GM23338 (cell line): ENCODE measurements around the gene PTPRN2. TPM values are rescaled to one million over a fixed set of nuclear protein-coding genes. Genes with fewer than 3 reads are reported as not detected.

Source experiments
- ATAC-seq: fragments of 200-7000 bp; cut with Tn5 transposase; 3 replicates; pipeline ENCODE4 v1.9.1; 2020
- DNase-seq: peaks from one replicate; pipeline ENCODE4 v3.0.0-alpha.2; 2015; ENCODE audit warnings: low spot score
- H2AFZ ChIP-seq: fragments of 200-600 bp; sonication (generic); 2 replicates; pipeline ENCODE4 v1.8.0; 2016; ENCODE audit warnings: antibody characterized with exemption, mild to moderate bottlenecking, moderate library complexity
- H3F3A ChIP-seq: fragments of 200-600 bp; sonication (generic); replicated peaks from 2 replicates; pipeline ENCODE4 v1.8.0; 2017; ENCODE audit warnings: antibody characterized with exemption, mixed run types, low read depth
- H3K27ac ChIP-seq: fragments of 200-600 bp; sonication (generic); 2 replicates; pipeline ENCODE4 v1.6.1; 2016; ENCODE audit warnings: low read depth
- H3K27me3 ChIP-seq: fragments of 200-600 bp; sonication (generic); 2 replicates; pipeline ENCODE4 v1.8.0; 2016; ENCODE audit warnings: mild to moderate bottlenecking, mixed run types, moderate library complexity; ENCODE audit not compliant: insufficient read depth
- H3K36me3 ChIP-seq: fragments of 200-600 bp; sonication (generic); 2 replicates; pipeline ENCODE4 v1.8.0; 2016; ENCODE audit warnings: mild to moderate bottlenecking; ENCODE audit not compliant: insufficient read depth
- H3K4me1 ChIP-seq: fragments of 200-600 bp; sonication (generic); 2 replicates; pipeline ENCODE4 v1.8.0; 2016; ENCODE audit warnings: mild to moderate bottlenecking, moderate library complexity; ENCODE audit not compliant: insufficient read depth
- H3K4me2 ChIP-seq: fragments of 200-600 bp; sonication (generic); 2 replicates; pipeline ENCODE4 v1.7.1; 2017; ENCODE audit warnings: mixed run types
- H3K4me3 ChIP-seq: fragments of 200-600 bp; sonication (generic); 2 replicates; pipeline ENCODE4 v1.6.1; 2016; ENCODE audit warnings: mixed run types
- H3K79me2 ChIP-seq: fragments of 200-600 bp; sonication (generic); replicated peaks from 2 replicates; pipeline ENCODE4 v1.8.0; 2017; ENCODE audit warnings: mild to moderate bottlenecking; ENCODE audit not compliant: insufficient read depth
- H3K9me2 ChIP-seq: fragments of 200-600 bp; sonication (generic); 2 replicates; pipeline ENCODE4 v1.8.0; 2017; ENCODE audit not compliant: insufficient read depth
- H4K20me1 ChIP-seq: fragments of 200-600 bp; sonication (generic); replicated peaks from 2 replicates; pipeline ENCODE4 v1.8.0; 2017; ENCODE audit warnings: mild to moderate bottlenecking; ENCODE audit not compliant: insufficient read depth
- H3K27ac Mint-ChIP-seq: 2 replicates; pipeline ENCODE4 v1.8.0; 2020; ENCODE audit warnings: inconsistent platforms, mild to moderate bottlenecking, moderate library complexity, mixed read lengths
- H3K27me3 Mint-ChIP-seq: 3 replicates; pipeline ENCODE4 v1.8.0; 2022; ENCODE audit warnings: low read depth, mild to moderate bottlenecking, moderate library complexity, mixed read lengths, inconsistent platforms; ENCODE audit not compliant: insufficient read depth, poor library complexity
- H3K36me3 Mint-ChIP-seq: 3 replicates; pipeline ENCODE4 v1.8.0; 2021; ENCODE audit warnings: low read depth, mild to moderate bottlenecking, inconsistent platforms, moderate library complexity, mixed read lengths
- H3K4me1 Mint-ChIP-seq: 3 replicates; pipeline ENCODE4 v1.8.0; 2020; ENCODE audit warnings: mild to moderate bottlenecking, inconsistent platforms, mixed read lengths
- H3K4me3 Mint-ChIP-seq: 3 replicates; pipeline ENCODE4 v1.8.0; 2021; ENCODE audit warnings: moderate library complexity, mild to moderate bottlenecking, inconsistent platforms, mixed read lengths
- H3K9me3 Mint-ChIP-seq: 3 replicates; pipeline ENCODE4 v1.8.0; 2020; ENCODE audit warnings: moderate library complexity, mild to moderate bottlenecking, inconsistent platforms, mixed read lengths
- CREB1 ChIP-seq: fragments of 250-450 bp; sonication (Bioruptor Pico); IDR thresholded peaks from 2 replicates; pipeline ENCODE4 v1.5.0; 2020; ENCODE audit warnings: low read depth, mild to moderate bottlenecking, moderate library complexity
- EZH2 ChIP-seq: fragments of 200-600 bp; sonication (generic); IDR thresholded peaks from one replicate; pipeline ENCODE4 v1.8.0; 2017; ENCODE audit warnings: antibody characterized with exemption, mild to moderate bottlenecking, low read depth; ENCODE audit not compliant: unreplicated experiment
- EZH2phosphoT487 ChIP-seq: fragments of 200-600 bp; sonication (generic); IDR thresholded peaks from one replicate; pipeline ENCODE4 v1.8.1; 2018; ENCODE audit warnings: antibody characterized with exemption; ENCODE audit not compliant: unreplicated experiment
- JUNB ChIP-seq: IDR thresholded peaks from one replicate; pipeline ENCODE4 v1.6.1; 2016; ENCODE audit warnings: antibody characterized with exemption; ENCODE audit not compliant: unreplicated experiment
- NANOG ChIP-seq: IDR thresholded peaks from 2 replicates; pipeline ENCODE4 v1.6.1; 2016; ENCODE audit warnings: antibody characterized with exemption, borderline replicate concordance
- STAT1 ChIP-seq: IDR thresholded peaks from one replicate; pipeline ENCODE4 v1.6.1; 2016; ENCODE audit warnings: antibody characterized with exemption; ENCODE audit not compliant: unreplicated experiment
- ZNF114 ChIP-seq: fragments of 250-450 bp; sonication (Bioruptor Pico); IDR thresholded peaks from 2 replicates; pipeline ENCODE4 v1.5.0; 2020; ENCODE audit warnings: mild to moderate bottlenecking, moderate library complexity
- ZNF331 ChIP-seq: fragments of 250-450 bp; sonication (Bioruptor Pico); IDR thresholded peaks from 2 replicates; pipeline ENCODE4 v1.5.0; 2020; ENCODE audit warnings: low read depth, mild to moderate bottlenecking, moderate library complexity
- polyA plus RNA-seq: library from polyadenylated mRNA; unstranded; fragments of >200 nt; fragmentation: Nextera tagmentation; extraction: Ambion mirVana; gene quantifications from 2 replicates; pipeline ENCODE4 v1.2.1, GENCODE V29; 2016
- total RNA-seq: library from RNA; depleted of rRNA; stranded (reverse); fragments of >200 nt; shearing (Covaris generic); gene quantifications from 2 replicates; pipeline ENCODE4 v1.2.3, GENCODE V29; 2014
- TF ChIP-seq, protein P1 (sequence below): IDR thresholded peaks from 2 replicates; pipeline ENCODE4 v1.6.1; 2016; ENCODE audit warnings: antibody characterized with exemption
- TF ChIP-seq, protein P2 (sequence below): IDR thresholded peaks from one replicate; pipeline ENCODE4 v1.6.1; 2018; ENCODE audit warnings: antibody characterized with exemption; ENCODE audit not compliant: unreplicated experiment
- TF ChIP-seq, protein P3 (sequence below): fragments of 250-450 bp; sonication (Bioruptor Pico); IDR thresholded peaks from 2 replicates; pipeline ENCODE4 v1.5.0; 2020; ENCODE audit warnings: mild to moderate bottlenecking, moderate library complexity
- TF ChIP-seq, protein P4 (sequence below), 2 experiments: fragments of 200-600 bp in 1 of 2; sonication (generic) in 1 of 2; conservative IDR thresholded peaks; 2 replicates each; pipeline versions ENCODE4 v1.5.1 to v1.6.1; 2016 to 2017; ENCODE audit warnings: antibody characterized with exemption in 2 of 2, low read depth in 2 of 2, mild to moderate bottlenecking in 2 of 2, moderate library complexity in 1 of 2

The PTPRN2 gene
- total and polyA plus RNA-seq, 2 experiments from 2014 or later, result 0.87 to 4.0 TPM

DNA sequence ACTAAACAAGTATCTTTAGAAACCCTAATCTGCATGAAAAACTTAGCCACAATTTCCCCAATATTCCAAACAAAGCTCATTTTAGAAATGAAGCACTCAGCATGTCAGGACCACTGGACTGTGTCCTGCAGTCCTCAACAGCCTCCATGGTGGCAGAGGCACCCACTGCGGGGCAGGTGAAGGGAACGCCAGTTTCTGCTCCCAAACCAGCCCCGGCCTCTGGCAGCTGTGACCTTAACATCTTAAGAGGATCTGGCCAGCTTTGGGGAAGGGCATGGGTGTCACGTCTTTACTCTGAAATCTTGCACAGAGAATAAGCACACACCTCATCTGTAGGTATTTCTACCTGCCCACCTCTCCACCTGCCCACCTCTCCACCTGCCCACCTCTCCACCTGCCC, 988.1 kb downstream of the PTPRN2 start (continued):
- TF ChIP-seq, protein P1, sequence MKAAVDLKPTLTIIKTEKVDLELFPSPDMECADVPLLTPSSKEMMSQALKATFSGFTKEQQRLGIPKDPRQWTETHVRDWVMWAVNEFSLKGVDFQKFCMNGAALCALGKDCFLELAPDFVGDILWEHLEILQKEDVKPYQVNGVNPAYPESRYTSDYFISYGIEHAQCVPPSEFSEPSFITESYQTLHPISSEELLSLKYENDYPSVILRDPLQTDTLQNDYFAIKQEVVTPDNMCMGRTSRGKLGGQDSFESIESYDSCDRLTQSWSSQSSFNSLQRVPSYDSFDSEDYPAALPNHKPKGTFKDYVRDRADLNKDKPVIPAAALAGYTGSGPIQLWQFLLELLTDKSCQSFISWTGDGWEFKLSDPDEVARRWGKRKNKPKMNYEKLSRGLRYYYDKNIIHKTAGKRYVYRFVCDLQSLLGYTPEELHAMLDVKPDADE, result no peak
- TF ChIP-seq STAT1 (no peak), CREB1 (CRISPR knock-in tag) (no peak), ZNF114 (CRISPR knock-in tag) (no peak), EZH2 (no peak)
- TF ChIP-seq, protein P2, sequence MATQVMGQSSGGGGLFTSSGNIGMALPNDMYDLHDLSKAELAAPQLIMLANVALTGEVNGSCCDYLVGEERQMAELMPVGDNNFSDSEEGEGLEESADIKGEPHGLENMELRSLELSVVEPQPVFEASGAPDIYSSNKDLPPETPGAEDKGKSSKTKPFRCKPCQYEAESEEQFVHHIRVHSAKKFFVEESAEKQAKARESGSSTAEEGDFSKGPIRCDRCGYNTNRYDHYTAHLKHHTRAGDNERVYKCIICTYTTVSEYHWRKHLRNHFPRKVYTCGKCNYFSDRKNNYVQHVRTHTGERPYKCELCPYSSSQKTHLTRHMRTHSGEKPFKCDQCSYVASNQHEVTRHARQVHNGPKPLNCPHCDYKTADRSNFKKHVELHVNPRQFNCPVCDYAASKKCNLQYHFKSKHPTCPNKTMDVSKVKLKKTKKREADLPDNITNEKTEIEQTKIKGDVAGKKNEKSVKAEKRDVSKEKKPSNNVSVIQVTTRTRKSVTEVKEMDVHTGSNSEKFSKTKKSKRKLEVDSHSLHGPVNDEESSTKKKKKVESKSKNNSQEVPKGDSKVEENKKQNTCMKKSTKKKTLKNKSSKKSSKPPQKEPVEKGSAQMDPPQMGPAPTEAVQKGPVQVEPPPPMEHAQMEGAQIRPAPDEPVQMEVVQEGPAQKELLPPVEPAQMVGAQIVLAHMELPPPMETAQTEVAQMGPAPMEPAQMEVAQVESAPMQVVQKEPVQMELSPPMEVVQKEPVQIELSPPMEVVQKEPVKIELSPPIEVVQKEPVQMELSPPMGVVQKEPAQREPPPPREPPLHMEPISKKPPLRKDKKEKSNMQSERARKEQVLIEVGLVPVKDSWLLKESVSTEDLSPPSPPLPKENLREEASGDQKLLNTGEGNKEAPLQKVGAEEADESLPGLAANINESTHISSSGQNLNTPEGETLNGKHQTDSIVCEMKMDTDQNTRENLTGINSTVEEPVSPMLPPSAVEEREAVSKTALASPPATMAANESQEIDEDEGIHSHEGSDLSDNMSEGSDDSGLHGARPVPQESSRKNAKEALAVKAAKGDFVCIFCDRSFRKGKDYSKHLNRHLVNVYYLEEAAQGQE, result no peak

DNA sequence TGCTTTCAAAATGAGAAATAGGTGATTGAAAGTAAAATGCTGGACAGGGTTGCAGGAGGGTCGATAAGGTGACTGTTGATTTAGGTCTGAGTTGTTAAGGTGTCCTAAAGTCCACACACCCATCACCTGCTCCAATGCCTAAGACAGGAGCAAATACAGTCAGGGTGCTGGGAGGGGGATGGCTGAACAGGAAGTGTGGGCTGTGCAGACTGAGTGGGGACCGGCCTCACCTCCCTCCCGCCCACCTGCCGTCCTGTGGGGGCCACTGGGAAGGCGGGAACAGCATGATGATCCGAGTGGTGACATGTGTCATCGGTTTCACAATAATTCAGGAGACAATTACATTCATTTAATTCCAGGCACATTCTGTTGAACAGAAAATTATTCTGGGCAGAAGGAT, 990.1 kb downstream of the PTPRN2 start:
- peaks cover 14% of the 10 kb centered on the region for H3K27me3 Mint-ChIP-seq
- TF ChIP-seq NANOG (no peak), CREB1 (CRISPR knock-in tag) (no peak), EZH2 (no peak), JUNB (no peak), ZNF331 (CRISPR knock-in tag) (no peak), EZH2phosphoT487 (no peak), ZNF114 (CRISPR knock-in tag) (no peak)
- TF ChIP-seq, protein P3, sequence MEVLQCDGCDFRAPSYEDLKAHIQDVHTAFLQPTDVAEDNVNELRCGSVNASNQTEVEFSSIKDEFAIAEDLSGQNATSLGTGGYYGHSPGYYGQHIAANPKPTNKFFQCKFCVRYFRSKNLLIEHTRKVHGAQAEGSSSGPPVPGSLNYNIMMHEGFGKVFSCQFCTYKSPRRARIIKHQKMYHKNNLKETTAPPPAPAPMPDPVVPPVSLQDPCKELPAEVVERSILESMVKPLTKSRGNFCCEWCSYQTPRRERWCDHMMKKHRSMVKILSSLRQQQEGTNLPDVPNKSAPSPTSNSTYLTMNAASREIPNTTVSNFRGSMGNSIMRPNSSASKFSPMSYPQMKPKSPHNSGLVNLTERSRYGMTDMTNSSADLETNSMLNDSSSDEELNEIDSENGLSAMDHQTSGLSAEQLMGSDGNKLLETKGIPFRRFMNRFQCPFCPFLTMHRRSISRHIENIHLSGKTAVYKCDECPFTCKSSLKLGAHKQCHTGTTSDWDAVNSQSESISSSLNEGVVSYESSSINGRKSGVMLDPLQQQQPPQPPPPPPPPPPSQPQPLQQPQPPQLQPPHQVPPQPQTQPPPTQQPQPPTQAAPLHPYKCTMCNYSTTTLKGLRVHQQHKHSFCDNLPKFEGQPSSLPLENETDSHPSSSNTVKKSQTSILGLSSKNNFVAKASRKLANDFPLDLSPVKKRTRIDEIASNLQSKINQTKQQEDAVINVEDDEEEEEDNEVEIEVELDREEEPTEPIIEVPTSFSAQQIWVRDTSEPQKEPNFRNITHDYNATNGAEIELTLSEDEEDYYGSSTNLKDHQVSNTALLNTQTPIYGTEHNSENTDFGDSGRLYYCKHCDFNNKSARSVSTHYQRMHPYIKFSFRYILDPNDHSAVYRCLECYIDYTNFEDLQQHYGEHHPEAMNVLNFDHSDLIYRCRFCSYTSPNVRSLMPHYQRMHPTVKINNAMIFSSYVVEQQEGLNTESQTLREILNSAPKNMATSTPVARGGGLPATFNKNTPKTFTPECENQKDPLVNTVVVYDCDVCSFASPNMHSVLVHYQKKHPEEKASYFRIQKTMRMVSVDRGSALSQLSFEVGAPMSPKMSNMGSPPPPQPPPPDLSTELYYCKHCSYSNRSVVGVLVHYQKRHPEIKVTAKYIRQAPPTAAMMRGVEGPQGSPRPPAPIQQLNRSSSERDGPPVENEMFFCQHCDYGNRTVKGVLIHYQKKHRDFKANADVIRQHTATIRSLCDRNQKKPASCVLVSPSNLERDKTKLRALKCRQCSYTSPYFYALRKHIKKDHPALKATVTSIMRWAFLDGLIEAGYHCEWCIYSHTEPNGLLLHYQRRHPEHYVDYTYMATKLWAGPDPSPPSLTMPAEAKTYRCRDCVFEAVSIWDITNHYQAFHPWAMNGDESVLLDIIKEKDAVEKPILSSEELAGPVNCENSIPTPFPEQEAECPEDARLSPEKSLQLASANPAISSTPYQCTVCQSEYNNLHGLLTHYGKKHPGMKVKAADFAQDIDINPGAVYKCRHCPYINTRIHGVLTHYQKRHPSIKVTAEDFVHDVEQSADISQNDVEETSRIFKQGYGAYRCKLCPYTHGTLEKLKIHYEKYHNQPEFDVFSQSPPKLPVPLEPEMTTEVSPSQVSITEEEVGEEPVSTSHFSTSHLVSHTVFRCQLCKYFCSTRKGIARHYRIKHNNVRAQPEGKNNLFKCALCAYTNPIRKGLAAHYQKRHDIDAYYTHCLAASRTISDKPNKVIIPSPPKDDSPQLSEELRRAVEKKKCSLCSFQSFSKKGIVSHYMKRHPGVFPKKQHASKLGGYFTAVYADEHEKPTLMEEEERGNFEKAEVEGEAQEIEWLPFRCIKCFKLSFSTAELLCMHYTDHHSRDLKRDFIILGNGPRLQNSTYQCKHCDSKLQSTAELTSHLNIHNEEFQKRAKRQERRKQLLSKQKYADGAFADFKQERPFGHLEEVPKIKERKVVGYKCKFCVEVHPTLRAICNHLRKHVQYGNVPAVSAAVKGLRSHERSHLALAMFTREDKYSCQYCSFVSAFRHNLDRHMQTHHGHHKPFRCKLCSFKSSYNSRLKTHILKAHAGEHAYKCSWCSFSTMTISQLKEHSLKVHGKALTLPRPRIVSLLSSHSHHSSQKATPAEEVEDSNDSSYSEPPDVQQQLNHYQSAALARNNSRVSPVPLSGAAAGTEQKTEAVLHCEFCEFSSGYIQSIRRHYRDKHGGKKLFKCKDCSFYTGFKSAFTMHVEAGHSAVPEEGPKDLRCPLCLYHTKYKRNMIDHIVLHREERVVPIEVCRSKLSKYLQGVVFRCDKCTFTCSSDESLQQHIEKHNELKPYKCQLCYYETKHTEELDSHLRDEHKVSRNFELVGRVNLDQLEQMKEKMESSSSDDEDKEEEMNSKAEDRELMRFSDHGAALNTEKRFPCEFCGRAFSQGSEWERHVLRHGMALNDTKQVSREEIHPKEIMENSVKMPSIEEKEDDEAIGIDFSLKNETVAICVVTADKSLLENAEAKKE, result no peak
- TF ChIP-seq, protein P4, sequence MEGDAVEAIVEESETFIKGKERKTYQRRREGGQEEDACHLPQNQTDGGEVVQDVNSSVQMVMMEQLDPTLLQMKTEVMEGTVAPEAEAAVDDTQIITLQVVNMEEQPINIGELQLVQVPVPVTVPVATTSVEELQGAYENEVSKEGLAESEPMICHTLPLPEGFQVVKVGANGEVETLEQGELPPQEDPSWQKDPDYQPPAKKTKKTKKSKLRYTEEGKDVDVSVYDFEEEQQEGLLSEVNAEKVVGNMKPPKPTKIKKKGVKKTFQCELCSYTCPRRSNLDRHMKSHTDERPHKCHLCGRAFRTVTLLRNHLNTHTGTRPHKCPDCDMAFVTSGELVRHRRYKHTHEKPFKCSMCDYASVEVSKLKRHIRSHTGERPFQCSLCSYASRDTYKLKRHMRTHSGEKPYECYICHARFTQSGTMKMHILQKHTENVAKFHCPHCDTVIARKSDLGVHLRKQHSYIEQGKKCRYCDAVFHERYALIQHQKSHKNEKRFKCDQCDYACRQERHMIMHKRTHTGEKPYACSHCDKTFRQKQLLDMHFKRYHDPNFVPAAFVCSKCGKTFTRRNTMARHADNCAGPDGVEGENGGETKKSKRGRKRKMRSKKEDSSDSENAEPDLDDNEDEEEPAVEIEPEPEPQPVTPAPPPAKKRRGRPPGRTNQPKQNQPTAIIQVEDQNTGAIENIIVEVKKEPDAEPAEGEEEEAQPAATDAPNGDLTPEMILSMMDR (conservative IDR thresholded peaks at IDR 0.05; ENCODE audit: low read depth in 2 of 2), result no peak

More for the DNA sequence above, 990.1 kb downstream of the PTPRN2 start:
- Histone ChIP-seq H3K79me2 (no peaks in the 10 kb centered on the region), H3K27ac (no peak overlapping the region), H3K9me2 (no peaks in the 10 kb centered on the region), H3K4me2 (no peak overlapping the region), H3K27me3 (peaks cover 60% of the 10 kb centered on the region), H3K4me3 (no peak overlapping the region), H3F3A (no peaks in the 10 kb centered on the region), H2AFZ (no peak overlapping the region), H3K4me1 (no peaks in the 10 kb centered on the region), H4K20me1 (no peaks in the 10 kb centered on the region), H3K36me3 (no peaks in the 10 kb centered on the region)
- ATAC-seq, result no peak
- Mint-ChIP-seq H3K4me3 (no peak overlapping the region), H3K36me3 (peaks cover 53% of the 10 kb centered on the region), H3K9me3 (peaks cover 96% of the 10 kb centered on the region), H3K4me1 (no peaks in the 10 kb centered on the region), H3K27ac (no peak overlapping the region)
- no peak for DNase-seq
